ENCODE measurements around the gene IL36RN.

The IL36RN gene

DNA sequence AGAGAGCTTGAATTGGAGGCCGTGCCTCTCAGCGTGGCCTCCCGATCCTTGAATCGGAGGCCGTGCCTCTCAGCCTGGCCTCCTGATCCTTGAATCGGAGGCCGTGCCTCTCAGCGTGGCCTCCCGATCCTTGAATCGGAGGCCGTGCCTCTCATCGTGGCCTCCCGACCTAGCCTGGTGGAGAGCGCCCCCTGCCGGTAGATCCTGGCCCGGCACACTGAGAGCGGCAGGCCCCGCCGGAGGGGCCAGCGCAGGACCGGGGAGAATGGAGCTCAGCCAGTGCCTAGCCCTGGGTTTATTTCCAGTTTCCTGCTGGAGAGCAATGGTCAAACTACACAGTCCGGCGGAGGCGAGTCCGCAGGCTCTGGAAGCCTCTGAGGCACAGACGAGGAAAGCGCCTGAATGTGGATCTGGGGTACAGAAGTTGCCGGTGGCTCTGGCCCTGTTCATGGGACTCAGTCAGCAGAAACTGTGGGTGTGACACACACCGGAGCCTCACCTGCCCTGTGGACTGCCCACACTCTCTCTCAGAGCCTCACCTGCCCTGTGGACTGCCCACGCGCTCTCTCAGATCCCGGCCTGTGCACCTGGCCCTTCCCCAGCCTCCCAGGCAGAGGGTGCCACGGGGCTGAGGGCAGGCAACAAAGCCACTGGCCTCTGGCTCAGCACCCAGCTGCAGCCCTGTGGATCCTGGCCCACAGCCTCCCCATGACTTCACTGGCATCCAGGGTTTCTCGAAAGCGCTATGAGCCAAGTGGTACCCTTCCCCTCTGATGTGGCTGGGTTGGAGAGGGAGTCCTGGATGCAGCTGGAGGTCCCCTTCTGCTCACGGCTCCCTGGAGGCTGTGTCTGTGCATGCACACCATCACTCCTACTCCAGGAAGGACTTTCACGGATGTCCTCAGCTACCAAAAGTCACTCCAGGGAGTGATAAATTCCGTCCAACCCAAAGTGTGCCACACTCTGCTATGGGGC is 7.8 kb upstream of the IL36RN start:
- DNase-seq = no peak

DNA sequence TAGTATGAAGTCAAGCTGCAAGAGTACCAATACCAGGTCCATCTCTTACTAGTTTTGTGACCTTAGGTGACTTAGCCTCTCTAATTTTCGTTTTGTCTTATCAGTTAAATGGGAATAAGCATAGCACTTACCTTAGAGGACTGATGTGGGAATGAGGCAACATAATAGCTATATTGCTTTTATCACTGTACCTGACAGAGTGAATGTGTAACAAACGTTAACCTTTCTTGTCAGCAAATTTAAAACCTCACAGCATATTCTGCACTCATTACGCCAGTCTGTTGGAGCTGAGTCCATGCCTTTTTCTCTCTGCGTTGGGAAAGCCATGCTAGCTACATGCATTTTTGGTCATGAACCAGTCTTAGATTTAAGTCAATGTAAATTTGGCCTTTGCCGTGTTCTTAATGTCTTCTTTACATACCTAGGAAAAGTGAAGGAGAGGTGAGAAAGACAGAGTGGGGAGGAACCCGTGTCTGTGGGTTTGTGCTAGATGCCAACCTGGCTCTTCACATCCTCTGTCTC is 6.5 kb upstream of the IL36RN start, which contains the start of gene IL36B:
Gene IL36B, minus strand, starts transcription at position 472 of the 522 bp plus-strand sequence.
- no peak for DNase-seq

GRCh38 chr2:113053666-113054065 is 5.3 kb upstream of the IL36RN start:
- DNase-seq = no peak

DNA sequence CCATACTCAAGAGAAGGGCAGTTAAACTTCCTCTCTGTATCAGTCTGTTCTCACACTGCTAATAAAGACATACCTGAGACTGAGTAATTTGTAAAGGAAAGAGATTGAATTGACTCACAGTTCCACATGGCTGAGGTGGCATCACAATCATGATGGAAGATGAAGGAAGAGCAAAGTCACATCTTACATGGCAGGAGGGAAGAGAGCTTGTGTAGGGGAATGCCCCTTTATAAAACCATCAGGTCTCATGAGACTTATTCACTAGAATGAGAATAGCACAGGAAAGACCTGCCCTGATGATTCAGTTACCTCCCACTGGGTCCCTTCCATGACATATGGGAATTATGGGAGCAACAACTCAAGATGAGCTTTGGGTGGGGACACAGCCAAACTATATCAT is 4.9 kb upstream of the IL36RN start:
- DNase-seq = no peak

- no peak for DNase-seq
Measured at GRCh38 chr2:113056521-113056920, 2.5 kb upstream of the IL36RN start.

DNA sequence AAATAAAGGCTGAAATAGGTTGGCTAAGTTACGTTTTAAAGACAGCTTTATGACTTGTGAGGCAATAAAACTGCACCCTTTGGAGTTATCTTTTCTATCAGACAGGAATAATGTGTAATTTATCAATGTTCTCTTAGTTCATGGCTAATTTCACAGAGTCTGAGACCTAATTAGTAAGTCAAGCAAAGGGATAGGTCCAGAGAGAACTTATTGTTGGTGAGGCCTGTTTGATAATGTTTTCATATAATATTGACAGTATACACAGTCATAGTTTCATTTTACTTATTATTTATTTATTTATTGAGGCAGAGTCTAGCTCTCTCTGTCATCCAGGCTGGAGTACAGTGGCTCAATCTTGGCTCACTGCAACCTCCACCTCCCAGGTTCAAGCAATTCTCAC is 1.9 kb upstream of the IL36RN start:
- no peak for DNase-seq

GRCh38 chr2:113058411-113058994 is 495 bp upstream of the IL36RN start:
- DNase-seq = no peak

DNA sequence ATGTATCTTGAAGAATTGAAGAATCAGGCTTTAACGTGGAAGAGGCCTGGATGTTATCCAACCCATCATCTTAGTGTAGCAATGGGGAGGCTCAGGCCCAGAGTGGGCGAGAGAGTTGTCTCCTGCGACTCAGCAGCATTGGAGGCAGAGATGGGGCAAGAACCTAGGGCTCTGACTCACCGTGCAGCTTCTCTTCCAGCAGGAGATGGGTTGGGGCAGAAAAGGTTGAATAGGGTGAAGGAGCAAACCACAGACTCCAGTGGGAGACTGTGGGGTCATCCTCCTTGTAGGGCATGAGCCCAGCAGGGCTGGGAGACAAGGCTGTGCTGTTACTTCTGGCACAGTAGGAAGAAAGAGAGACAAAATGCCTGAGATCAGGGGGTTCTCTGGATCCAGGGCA is 1.4 kb downstream of the IL36RN start:
- DNase-seq = no peak

DNA sequence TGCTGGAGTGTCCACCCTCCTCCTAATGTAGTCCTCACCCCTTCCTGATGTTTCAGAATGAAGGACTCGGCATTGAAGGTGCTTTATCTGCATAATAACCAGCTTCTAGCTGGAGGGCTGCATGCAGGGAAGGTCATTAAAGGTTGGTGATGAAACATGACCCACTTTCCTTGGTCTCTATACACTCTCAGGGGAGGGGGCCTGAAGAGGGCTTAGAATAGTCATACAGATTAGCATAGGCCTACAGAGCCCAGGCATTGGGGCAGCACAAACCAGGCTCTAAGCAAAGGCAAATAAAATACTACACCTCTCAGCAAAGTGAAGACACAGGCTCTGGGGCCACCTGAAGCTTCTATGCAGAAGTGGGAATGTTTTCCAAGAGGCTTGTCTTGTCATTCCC is 1.8 kb downstream of the IL36RN start:
- DNase-seq = no peak

- DNase-seq = no peak
Measured at GRCh38 chr2:113061241-113061640, 2.2 kb downstream of the IL36RN start.

DNA sequence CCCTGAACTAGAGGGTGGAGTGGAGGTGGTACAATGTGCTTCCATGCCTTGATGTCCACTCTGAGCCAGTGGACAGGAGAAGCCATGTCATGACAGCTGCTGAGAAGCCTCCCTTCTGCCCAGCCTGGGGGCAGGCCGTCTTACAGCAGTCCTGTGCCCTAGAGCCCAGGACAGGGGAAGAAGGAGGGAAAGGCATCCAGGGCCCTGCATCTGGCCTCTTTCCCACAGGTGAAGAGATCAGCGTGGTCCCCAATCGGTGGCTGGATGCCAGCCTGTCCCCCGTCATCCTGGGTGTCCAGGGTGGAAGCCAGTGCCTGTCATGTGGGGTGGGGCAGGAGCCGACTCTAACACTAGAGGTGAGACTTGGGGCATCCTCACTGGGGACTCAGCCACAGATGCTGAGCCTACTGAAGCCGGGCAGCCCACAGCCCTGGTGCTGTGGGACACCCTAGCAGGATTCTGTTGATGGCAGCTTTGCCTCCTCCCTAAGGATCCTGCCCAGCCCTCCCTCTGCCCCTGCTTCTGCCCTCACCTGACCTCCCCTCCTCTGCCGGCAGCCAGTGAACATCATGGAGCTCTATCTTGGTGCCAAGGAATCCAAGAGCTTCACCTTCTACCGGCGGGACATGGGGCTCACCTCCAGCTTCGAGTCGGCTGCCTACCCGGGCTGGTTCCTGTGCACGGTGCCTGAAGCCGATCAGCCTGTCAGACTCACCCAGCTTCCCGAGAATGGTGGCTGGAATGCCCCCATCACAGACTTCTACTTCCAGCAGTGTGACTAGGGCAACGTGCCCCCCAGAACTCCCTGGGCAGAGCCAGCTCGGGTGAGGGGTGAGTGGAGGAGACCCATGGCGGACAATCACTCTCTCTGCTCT is 3.1 kb downstream of the IL36RN start:
- DNase-seq = no peak

DNA sequence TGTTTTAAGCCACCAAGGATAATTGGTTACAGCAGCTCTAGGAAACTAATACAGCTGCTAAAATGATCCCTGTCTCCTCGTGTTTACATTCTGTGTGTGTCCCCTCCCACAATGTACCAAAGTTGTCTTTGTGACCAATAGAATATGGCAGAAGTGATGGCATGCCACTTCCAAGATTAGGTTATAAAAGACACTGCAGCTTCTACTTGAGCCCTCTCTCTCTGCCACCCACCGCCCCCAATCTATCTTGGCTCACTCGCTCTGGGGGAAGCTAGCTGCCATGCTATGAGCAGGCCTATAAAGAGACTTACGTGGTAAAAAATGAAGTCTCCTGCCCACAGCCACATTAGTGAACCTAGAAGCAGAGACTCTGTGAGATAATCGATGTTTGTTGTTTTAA is 5.3 kb downstream of the IL36RN start:
- no peak for DNase-seq

DNA sequence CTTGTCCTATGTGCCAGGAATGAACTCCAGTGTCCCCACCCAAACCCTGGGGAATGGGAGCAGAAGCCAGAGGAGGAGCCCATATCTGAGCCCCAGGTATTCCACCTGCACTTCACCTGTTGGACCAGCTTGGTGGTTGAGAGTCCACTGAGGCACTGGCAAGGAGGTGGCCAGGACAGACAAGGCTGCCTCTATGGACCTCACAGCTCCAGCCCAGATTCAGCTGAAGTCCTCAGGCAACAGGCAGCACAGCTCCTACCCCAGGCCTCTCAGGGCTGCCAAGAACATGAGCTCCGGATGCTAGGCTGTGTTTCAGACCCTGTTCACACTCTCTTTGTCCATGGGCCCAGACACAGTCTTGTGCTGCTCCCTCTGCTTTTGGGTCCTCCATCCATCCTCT is 5.9 kb downstream of the IL36RN start:
- no peak for DNase-seq

- no peak for DNase-seq
Measured at GRCh38 chr2:113067681-113068080, 8.7 kb downstream of the IL36RN start, which contains the start of gene IL1F10. Gene IL1F10, plus strand, starts transcription at chr2:113067970. Its CDS starts 4,769 bp downstream, at chr2:113072739.

DNA sequence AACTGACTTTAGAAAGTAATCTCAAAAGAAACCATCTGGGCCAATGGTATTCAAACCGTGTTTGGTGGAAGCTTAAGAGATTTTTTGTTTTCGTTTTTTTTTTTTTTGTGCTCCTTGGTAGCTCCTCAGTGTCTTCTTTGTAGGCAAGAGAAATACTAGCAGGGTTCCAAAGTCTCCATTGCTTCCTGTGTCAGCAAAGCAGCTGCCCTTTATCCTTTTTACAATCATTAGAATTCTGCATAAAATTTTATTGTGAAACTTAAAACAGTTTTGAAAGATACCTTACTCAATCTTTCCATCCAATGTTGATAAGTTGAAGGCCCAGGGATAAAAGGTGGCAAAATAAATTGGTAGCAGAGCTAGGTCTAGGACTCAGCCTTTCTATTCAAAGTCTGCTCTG is 9.3 kb downstream of the IL36RN start:
- DNase-seq = no peak

DNA sequence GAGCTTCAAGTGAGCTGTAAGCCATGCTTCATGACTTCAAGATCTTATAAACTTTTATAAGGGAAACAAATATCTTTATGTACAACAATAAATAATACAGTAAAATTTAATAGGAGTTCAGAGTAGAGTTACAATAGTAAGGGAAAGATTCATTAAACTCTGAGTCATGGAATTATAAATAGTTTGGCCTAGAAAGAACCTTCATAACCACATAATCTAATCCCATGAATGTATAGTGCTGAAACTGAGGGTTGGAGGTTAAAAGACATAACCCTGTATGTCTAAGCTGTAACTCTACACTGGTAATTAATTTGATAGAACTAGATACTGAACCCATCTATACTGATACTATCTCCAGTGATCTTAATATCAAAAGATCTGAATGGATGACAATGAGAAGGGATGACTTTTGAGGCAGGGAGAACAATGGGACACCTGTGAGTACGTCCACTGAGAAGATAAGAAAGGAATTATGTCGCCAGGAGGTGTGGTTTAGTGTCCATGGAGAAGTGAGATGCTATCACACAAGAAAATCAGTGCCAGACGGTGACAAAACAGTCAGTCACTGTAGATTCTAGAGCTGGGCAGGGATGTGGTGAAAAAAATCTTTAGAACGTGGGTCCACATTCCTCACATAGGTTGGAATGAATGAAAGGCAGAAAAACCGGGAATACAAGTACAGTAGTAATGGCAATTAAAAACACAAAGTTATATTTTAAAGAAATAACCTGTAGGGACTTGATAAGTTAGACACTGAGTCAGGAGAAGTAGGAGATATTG is 9.9 kb downstream of the IL36RN start:
- no peak for DNase-seq

DNA sequence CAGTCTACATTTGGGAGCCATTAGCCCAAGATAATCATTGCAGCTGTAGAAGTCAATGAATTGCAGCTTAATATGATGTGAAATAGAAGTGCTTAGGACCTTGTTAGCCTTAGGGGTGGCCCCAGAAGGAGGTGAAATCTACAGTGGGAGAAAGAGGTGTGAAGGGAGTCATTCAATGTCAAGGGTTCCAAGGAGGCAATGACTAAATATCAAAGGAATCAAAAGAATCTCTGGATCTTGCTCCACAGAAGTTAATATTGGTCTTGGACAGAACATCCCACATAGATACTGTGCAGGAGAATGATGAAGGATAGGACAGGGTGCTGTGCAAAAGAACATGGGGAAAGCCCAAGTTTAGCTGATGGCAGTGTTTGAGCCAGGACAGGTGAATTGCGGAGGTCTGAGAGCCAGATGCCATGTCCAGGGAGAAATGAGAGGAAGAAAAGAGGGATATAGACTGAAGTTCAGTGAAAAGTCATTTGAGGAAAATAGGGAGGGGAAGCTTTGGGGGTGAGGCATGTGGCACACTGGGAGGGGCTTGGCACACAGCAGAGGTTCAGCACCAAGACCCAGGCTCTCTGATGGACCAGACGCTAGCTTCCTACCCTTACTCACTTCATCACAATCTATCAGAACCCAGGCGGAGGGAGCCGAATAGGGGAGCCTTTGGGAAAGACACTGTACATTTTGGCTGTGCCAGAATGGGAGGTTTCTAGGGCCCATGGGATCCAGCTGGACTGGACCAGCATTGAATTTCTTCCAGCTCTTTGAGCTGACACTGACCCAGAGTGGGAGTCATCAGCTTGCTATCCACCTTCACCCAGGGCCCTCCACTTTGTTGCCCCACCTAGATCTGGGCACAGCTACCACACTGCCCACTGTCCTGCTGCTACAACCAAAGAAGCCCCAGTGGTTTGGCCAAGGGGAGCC is 10.9 kb downstream of the IL36RN start:
- no peak for DNase-seq

DNA sequence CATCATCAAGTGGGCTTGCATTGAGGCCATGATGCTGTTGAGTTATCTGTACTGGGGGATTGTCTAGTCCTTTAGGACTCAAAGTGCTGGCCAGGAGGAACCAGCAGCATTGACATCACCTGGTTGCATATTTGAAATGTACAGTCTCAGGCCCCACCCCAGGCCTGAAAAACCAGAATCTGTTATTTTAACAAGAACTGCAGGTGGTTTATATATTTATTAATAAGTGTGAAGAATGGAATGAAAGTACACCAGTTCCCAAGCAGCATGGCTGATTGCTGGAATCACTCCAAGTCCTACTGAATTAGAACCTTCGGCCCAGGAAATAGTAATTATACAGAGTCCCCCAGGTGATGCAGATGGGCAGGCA is 11.6 kb downstream of the IL36RN start:
- DNase-seq = no peak

GRCh38 chr2:113072584-113072983 is 13.6 kb downstream of the IL36RN start:
- DNase-seq = no peak

- no peak for DNase-seq
Measured at GRCh38 chr2:113073325-113073834, 14.4 kb downstream of the IL36RN start.

DNA sequence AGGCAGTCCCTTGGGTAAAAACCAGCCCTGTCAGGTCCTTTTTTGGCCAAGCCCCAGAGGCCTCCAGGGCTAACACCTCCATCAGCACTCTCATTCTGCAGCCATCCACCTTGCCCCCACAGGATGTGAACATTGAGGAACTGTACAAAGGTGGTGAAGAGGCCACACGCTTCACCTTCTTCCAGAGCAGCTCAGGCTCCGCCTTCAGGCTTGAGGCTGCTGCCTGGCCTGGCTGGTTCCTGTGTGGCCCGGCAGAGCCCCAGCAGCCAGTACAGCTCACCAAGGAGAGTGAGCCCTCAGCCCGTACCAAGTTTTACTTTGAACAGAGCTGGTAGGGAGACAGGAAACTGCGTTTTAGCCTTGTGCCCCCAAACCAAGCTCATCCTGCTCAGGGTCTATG is 16.0 kb downstream of the IL36RN start:
- no peak for DNase-seq
